ENCODE results near the gene RPS6KA5.
"Not testable (repeated sequence)": the region's sequence is repeated elsewhere in the genome, so short reads cannot be mapped to it uniquely, and the experiment has no call there.

Gene RPS6KA5

GRCh38 chr14:90844321-90844720, 216.1 kb downstream of the RPS6KA5 start:
- Histone ChIP-seq H3K9me3 (ENCODE audit: control insufficient read depth, insufficient read depth, low read length) (no peaks in the 10 kb centered on the region), H3K27ac (ENCODE audit: low read depth, low read length) (no peak overlapping the region)
- no peak for TF ChIP-seq CTCF (IDR thresholded peaks at IDR 0.05; ENCODE audit: low read depth, low read length, poor library complexity, severe bottlenecking)
- no peak for TF ChIP-seq EZH2phosphoT487 (IDR thresholded peaks at IDR 0.05; ENCODE audit: borderline replicate concordance, low read length)

GRCh38 chr14:90842726-90843125, 217.7 kb downstream of the RPS6KA5 start:
- no peaks in the 10 kb centered on the region for H3F3A ChIP-seq (ENCODE audit: control insufficient read depth, insufficient read depth)
- H3K36me3 ChIP-seq (ENCODE audit: control insufficient read depth, low read length), result no peaks in the 10 kb centered on the region
- H3K4me1 ChIP-seq (ENCODE audit: control insufficient read depth, low read length), result no peaks in the 10 kb centered on the region
- H3K27me3 ChIP-seq (ENCODE audit: control insufficient read depth, low read length), result no peaks in the 10 kb centered on the region
- no peaks in the 10 kb centered on the region for H4K20me1 ChIP-seq (ENCODE audit: control insufficient read depth, insufficient read depth, low read depth, low read length)
- no peaks in the 10 kb centered on the region for H3K9me2 ChIP-seq (replicated peaks; ENCODE audit: control insufficient read depth, low read length)
- no peak overlapping the region for H3K27ac ChIP-seq (ENCODE audit: low read depth, low read length)
- TF ChIP-seq CTCF (IDR thresholded peaks at IDR 0.05; ENCODE audit: low read depth, low read length, poor library complexity, severe bottlenecking) (no peak), EZH2phosphoT487 (IDR thresholded peaks at IDR 0.05; ENCODE audit: borderline replicate concordance, low read length) (no peak)
- H3K79me2 ChIP-seq (ENCODE audit: control insufficient read depth, low read length), result no peaks in the 10 kb centered on the region
- H3K4me2 ChIP-seq (ENCODE audit: low read length), result no peak overlapping the region
- no peaks in the 10 kb centered on the region for H3K9me3 ChIP-seq (ENCODE audit: control insufficient read depth, insufficient read depth, low read length)
- H3K4me3 ChIP-seq (ENCODE audit: low read length), result no peak overlapping the region

More at GRCh38 chr14:90844321-90844720, 216.1 kb downstream of the RPS6KA5 start:
- Histone ChIP-seq H3K27me3 (ENCODE audit: control insufficient read depth, low read length) (no peaks in the 10 kb centered on the region), H4K20me1 (ENCODE audit: control insufficient read depth, insufficient read depth, low read depth, low read length) (no peaks in the 10 kb centered on the region), H3K36me3 (ENCODE audit: control insufficient read depth, low read length) (no peaks in the 10 kb centered on the region), H3K4me3 (ENCODE audit: low read length) (no peak overlapping the region), H3K79me2 (ENCODE audit: control insufficient read depth, low read length) (no peaks in the 10 kb centered on the region), H3K4me2 (ENCODE audit: low read length) (no peak overlapping the region), H3F3A (ENCODE audit: control insufficient read depth, insufficient read depth) (no peaks in the 10 kb centered on the region), H3K4me1 (ENCODE audit: control insufficient read depth, low read length) (no peaks in the 10 kb centered on the region), H3K9me2 (replicated peaks; ENCODE audit: control insufficient read depth, low read length) (no peaks in the 10 kb centered on the region)

- H3F3A ChIP-seq (ENCODE audit: control insufficient read depth, insufficient read depth); H3K27ac ChIP-seq (ENCODE audit: low read depth, low read length); H3K36me3 ChIP-seq (ENCODE audit: control insufficient read depth, low read length); H4K20me1 ChIP-seq (ENCODE audit: control insufficient read depth, insufficient read depth, low read depth, low read length); H3K4me1 ChIP-seq (ENCODE audit: control insufficient read depth, low read length); H3K27me3 ChIP-seq (ENCODE audit: control insufficient read depth, low read length); H3K79me2 ChIP-seq (ENCODE audit: control insufficient read depth, low read length); H3K9me3 ChIP-seq (ENCODE audit: control insufficient read depth, insufficient read depth, low read length); H3K4me3 ChIP-seq (ENCODE audit: low read length); H3K9me2 ChIP-seq (replicated peaks; ENCODE audit: control insufficient read depth, low read length); H3K4me2 ChIP-seq (ENCODE audit: low read length): not testable (repeated sequence)
Observed at GRCh38 chr14:90840667-90841066, 219.8 kb downstream of the RPS6KA5 start.

GRCh38 chr14:90839889-90840266, 220.6 kb downstream of the RPS6KA5 start:
- H3K9me3 ChIP-seq (ENCODE audit: control insufficient read depth, insufficient read depth, low read length), result no peaks in the 10 kb centered on the region
- no peaks in the 10 kb centered on the region for H3K36me3 ChIP-seq (ENCODE audit: control insufficient read depth, low read length)
- TF ChIP-seq EZH2phosphoT487 (IDR thresholded peaks at IDR 0.05; ENCODE audit: borderline replicate concordance, low read length), result no peak
- no peak for TF ChIP-seq CTCF (IDR thresholded peaks at IDR 0.05; ENCODE audit: low read depth, low read length, poor library complexity, severe bottlenecking)
- no peaks in the 10 kb centered on the region for H3K27me3 ChIP-seq (ENCODE audit: control insufficient read depth, low read length)
- no peaks in the 10 kb centered on the region for H3K4me1 ChIP-seq (ENCODE audit: control insufficient read depth, low read length)
- H3K79me2 ChIP-seq (ENCODE audit: control insufficient read depth, low read length), result no peaks in the 10 kb centered on the region
- no peak overlapping the region for H3K27ac ChIP-seq (ENCODE audit: low read depth, low read length)
- H4K20me1 ChIP-seq (ENCODE audit: control insufficient read depth, insufficient read depth, low read depth, low read length), result no peaks in the 10 kb centered on the region
- no peak overlapping the region for H3K4me2 ChIP-seq (ENCODE audit: low read length)
- no peak overlapping the region for H3K4me3 ChIP-seq (ENCODE audit: low read length)
- no peaks in the 10 kb centered on the region for H3F3A ChIP-seq (ENCODE audit: control insufficient read depth, insufficient read depth)
- H3K9me2 ChIP-seq (replicated peaks; ENCODE audit: control insufficient read depth, low read length), result no peaks in the 10 kb centered on the region

Data from DOHH2 (cell line).